HG03045 (cell line): ENCODE data around the gene BMPR1B.
"Not testable (repeated sequence)": the region's sequence is repeated elsewhere in the genome, so short reads cannot be mapped to it uniquely, and the experiment has no call there.

Source experiments
- ATAC-seq: cut with Tn5 transposase; IDR thresholded peaks from one replicate; pipeline ENCODE4 v1.9.1; 2021; ENCODE audit warnings: mild to moderate bottlenecking, moderate library complexity; ENCODE audit not compliant: unreplicated experiment

BMPR1B gene

GRCh38 chr4:95018785-95019184, 261.0 kb downstream of the BMPR1B start:
- no peak for ATAC-seq

DNA sequence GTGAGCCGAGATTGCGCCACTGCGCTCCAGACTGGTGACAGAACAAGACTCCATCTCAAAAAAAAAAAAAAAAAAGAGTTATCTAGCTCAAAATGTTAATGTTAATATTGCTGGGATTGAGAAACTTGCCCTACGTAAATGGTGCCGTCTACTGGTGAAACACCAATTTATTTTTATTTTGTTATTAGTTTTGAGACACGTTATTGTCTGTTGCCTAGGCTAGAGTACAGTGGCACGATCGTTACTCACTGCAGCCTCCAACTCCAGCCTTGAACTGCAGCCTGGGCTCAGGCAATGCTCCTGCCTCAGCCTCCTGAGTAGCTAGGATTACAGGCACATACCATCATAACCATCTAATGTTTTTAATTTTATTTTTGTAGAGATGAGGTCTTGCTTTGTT, 262.8 kb downstream of the BMPR1B start:
- no peak for ATAC-seq

GRCh38 chr4:95021099-95021498, 263.3 kb downstream of the BMPR1B start:
- ATAC-seq, result no peak

GRCh38 chr4:95023110-95023509, 265.4 kb downstream of the BMPR1B start:
- no peak for ATAC-seq

GRCh38 chr4:95027905-95028618, 270.3 kb downstream of the BMPR1B start:
- no peak for ATAC-seq

GRCh38 chr4:95038791-95039190, 281.0 kb downstream of the BMPR1B start:
- no peak for ATAC-seq

- no peak for ATAC-seq
Measured at GRCh38 chr4:95044324-95044837, 286.6 kb downstream of the BMPR1B start.

- no peak for ATAC-seq
Measured at GRCh38 chr4:95045429-95045828, 287.7 kb downstream of the BMPR1B start.

DNA sequence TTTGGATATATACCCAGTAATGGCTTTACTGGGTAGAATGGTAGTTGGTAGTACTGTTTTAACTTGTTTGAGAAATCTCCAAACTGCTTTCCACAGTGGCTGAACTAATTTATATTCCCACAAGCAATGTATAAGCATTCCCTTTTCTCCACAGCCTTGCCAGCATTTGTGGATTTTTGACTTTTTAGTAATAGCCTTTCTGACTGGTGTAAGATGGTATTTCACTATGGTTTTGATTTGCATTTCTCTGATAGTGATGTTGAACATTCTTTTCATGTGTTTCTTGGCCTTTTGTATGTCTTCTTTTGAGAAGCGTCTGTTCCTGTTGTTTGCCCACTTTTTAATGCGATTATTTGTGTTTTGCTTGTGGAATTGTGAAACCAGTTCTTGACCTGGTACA, 290.5 kb downstream of the BMPR1B start:
- ATAC-seq, result no peak

GRCh38 chr4:95049551-95050233, 291.9 kb downstream of the BMPR1B start:
- no peak for ATAC-seq

DNA sequence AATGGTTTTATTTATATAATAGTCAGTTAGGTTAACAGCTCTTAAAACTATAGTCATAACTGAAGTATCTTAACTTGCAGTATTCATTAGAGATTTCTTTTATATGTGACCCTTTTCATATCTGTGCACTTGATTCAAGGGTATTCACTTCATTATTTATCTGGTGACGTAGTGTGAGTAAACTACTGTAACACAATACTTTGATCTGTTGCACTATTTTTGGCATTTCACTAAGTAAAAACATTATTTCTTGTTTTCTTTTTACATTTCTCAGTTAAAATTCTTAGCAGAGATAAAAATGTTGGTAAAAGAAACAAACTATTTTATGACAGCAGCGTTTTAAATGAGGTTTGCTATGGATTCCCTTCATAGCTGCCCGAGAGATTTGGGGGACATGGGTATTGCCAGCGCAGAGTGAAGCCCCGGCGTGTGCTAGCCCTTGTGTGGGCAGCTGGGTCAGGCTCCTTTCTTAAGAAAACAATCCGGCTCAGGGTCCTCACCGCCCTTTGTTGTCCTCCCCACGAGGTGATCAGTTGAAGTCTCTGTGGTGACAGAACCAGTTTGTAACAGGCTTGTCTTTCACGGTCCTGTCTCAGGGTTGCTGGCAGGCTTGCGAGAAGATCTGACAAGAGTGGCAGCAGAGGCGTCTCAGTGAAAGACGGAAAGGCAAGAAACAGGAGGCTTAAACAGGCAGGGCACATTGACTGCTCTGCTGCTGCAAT, 293.4 kb downstream of the BMPR1B start:
- no peak for ATAC-seq

DNA sequence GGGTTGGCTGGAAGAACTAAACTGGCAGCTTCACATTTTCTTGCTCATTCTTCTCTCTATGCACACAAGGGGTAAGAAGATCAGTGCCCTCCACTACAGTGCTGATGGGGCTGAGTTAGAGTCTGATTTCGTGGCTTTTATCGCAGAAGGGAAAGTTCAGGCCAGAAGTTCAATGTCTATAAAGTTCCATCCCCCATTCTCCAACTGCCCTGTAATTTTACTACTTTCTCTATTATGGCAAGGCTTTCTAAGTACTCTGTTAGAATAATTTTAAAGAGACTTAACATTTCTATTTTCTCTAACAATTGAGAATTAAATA, 293.9 kb downstream of the BMPR1B start:
- ATAC-seq, result no peak

GRCh38 chr4:95058991-95059390, 301.2 kb downstream of the BMPR1B start:
- no peak for ATAC-seq

DNA sequence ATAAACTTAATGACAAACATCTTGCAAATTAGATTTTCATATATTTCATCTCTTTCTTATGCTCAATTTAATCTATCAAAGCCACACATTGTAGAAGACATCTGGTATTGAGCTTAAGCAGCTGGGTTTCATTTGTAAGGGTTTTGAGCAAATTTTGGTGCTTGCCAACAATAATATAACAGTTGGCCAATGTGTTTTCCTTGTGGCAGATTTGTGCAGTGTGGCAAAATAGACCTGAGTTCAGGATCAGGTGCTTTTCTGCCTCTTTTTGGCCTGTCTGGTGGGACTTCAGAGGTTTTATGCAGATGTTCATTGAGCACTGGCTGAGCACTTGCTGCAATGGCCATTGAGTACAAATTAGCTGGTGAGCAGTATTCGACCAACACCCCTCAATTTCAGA, 301.9 kb downstream of the BMPR1B start:
- no peak for ATAC-seq

GRCh38 chr4:95061220-95061619, 303.5 kb downstream of the BMPR1B start:
- ATAC-seq, result no peak

- not testable (repeated sequence) for ATAC-seq
Measured at GRCh38 chr4:95061801-95062200, 304.0 kb downstream of the BMPR1B start.

DNA sequence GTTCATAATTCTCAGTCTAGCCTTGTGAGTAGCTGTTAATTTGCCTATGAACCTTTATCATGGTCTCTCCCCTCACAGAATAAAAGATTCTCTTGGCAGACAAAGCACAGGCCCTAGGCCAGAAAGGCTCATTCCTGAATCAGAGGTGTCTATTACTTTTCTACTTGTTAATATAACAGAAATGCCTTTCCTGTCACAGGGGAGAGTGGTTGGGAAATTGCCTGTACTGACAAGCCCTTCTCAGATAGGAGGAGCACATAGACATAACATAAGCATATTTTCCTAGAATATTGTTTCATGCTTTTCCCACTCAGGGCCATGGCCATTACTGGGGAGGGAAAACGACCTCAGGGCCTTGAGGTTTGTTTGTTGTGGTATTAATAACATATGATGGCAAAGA, 308.3 kb downstream of the BMPR1B start:
- ATAC-seq, result no peak

GRCh38 chr4:95068401-95068800, 310.6 kb downstream of the BMPR1B start:
- ATAC-seq, result no peak

DNA sequence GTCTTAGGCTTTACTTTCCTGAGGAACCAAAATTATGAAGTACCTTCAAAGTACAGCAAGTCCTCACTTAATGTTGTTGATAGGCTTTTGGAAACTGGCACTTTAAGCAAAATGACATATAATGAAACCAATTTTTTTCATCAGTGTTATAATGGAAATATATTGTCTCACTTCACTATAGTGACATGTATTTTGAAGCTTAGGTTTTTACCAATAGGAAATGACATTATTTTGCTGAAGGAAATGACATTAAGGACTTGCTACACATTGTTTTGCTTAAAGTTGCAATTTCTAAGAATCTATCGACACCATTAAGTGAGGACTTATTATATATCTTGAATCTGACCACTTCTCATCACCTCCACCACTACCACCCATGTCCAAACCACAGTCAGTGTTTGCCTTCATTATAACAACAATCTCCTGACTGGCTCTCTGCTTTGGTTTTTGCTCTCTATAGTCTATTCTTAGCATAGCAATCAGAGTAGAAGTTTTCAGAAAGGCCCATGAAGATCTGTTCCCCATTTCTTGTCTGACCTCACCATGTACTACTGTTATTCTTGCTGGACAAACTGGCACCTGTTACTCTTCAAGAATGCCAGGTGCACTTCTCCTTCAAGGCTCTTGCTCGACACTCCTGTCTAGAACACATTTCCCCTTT, 311.2 kb downstream of the BMPR1B start:
- no peak for ATAC-seq

- no peak for ATAC-seq
Measured at GRCh38 chr4:95071851-95072250, 314.1 kb downstream of the BMPR1B start.

DNA sequence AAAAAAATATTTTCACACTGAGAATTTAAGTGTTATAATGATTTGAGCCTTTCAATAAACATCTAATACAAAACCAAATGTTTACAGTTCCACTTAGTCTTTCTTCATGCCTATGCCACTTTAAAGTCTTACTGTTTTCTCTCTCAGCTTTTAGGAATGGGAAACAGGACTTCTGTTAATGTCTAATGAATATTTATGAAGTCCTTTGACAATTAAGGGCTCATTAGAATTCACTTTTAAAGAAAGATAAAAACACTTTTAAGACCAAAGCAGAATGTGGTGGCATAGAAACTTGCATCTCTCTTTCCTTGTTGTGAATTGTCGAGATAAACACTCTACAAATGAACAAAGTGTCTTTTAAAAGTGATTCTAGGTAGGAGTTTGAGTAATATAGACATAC, 315.9 kb downstream of the BMPR1B start:
- no peak for ATAC-seq
